HG02678 (cell line): Measurements from ENCODE around the gene UBE3C.

Experiments used
- ATAC-seq: cut with Tn5 transposase; IDR thresholded peaks from one replicate; pipeline ENCODE4 v1.9.1; 2021; ENCODE audit warnings: mild to moderate bottlenecking, moderate library complexity; ENCODE audit not compliant: unreplicated experiment

Gene UBE3C

DNA sequence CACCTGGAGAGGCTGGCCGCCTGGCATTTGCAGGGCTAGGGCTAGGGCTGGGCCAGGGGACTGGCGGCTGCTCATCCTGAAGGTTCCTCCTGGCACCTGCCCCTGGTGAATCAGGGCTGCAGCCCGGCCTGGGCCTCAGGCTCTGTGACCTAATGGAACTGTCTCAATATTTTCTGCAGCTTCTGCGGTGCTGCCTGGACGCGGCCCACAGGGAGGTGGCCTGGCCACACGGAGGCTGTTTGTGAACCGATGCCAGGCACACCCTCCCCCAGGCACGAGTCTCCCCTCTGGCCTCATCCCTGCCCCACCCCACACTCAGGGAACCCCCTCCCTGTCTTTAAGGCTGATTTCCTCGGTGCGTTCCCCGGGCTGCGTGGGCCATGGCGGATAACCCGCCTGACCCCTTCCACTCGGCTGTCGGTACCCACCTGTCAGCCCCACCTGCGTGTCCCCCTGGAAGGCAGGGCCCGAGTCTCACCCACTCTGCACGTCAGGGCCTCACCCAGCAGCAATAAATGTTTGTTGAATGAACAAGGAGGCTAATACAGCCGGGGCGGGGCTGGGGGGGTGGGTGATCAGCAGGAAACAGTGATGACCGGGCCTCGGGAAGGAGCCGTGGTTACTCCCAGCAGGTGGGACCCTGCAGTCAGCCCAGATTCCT is 143.5 kb downstream of the UBE3C start:
- ATAC-seq = no peak

DNA sequence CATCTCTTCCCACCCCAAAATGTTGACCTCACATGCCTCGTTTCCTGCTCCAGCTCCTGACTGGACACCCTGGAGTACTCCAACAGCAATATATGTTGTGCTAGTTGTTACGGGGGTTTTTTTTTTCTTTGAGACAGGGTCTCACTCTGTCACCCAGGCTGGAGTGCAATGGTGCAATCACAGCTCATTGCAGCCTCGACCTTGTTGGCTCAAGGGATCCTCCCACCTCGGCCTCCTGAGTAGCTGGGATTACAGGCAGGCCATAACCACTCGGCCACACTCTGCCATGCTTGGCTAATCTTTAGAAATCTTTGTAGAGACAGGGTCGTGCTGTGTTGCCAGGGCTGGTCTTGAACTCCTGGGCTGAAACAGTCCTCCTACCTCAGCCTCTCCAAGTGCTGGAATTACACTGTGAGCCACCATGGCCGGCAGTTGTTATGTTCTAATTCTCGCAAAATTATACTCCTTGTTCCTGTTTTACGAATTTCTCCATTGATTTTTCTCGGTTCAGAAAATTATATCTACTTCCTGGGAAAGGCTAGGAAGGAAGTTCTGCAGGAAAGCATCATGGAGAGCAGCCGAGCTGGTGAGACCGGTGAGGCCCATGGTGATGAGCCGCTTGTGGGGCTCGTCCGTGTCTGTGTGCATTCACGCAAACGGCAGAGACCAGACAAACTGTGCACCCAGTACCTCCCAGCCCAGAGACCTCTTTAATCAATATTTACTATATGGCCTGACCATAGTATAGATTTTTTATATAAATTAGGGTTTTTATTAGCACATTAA is 145.7 kb downstream of the UBE3C start:
- ATAC-seq = no peak

DNA sequence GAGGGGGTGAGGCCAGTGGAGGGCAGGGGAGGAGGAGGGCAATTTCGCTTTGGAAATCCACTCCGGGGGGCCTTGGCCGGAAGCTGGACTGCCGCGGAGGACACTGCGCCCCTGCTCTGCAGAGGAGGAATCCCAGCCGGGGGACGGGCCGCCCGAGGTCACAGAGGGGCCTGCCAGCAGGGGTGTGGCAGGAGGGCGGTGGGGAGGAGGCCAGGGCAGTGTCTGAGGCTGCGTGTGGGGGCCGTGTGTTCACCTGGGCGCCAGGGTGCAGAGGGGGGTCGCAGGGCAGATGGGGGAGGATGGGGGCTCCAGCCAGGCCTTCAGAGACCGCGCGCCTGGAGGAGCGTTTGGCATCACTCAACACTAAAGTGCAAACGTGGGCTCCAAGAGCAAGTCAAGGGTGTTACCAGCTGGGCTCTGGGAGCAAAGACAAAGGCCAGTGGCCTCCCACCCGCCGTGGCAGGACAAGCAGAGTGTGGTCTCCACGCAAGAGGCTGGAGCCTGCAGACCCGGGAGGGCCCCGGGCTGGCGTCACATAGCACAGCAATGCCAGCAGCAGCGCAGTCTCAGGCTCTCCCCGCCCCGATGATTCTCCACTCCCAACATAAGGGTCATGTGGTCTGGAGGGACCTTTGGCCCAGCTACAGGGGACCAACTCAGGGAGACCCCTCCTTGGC is 152.8 kb downstream of the UBE3C start:
- no peak for ATAC-seq

GRCh38 chr7:157292258-157292657 is 153.5 kb downstream of the UBE3C start:
- ATAC-seq = no peak

DNA sequence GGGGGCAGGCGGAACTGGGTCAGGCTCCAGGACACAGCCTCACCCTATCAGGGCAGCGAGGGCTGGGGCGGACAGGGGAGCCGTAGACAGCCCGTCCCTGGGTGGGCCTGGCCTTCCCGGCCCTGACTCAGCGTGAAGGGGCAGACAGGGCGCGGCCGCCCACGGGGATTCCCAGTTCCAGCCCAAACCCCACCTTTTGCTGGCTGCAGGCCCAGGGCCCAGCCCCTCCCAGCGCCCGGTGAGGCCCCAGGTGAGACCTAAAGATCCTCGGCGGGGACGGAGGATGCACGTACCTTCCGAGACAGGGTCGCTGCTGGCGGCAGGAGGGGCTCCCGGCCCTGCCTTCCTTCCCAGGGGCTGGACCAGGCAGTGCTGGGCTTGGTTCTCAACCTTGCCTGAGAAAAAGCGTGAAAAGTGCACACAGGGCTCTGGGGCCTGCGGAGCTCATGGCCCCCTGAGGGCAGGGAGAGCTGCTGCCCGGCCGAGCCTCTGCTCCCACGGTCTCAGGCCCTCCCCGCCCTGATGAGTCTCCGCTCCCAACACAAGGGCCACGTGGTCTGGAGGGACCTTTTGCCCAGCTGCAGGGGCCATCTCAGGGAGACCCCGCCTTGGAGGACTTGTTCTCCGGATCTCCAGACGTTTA is 154.2 kb downstream of the UBE3C start:
- no peak for ATAC-seq

DNA sequence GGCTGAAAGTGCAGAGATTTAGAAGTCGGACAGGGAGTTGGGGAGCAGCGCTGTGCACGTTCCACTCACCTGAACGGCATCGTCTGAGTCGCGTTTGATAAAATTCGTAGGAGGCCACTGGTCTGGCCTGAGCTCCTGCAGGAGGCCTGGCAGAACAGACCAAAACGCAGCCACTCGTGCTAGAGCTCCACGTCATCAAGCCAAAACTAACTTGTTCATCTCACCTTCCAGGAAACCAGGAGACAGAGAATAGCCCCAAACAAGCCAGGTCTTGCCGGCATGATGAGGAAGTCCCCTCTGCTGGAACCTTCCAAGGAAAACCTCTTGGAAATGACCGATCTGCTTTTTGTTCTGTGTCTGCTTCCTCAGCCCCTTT is 154.7 kb downstream of the UBE3C start:
- ATAC-seq = no peak

DNA sequence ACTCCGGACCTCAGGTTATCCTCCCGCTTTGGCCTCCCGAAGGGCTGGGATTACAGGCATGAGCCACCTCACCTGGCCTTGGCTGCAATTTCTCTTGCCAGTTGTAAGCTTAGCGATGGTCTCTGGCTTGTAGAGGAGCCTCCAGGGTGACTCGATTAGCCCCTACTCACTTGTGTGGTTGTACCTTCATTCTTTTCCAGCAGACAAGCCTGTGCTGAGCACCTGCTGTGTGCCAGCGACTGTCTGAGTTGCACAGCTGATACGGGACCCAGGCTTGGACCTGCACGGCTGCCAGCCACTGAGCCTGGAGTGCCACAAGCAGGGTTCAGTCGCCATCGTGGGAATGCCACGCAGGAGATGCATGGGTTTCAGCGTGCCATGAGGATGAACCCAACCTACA is 156.0 kb downstream of the UBE3C start:
- ATAC-seq = no peak

DNA sequence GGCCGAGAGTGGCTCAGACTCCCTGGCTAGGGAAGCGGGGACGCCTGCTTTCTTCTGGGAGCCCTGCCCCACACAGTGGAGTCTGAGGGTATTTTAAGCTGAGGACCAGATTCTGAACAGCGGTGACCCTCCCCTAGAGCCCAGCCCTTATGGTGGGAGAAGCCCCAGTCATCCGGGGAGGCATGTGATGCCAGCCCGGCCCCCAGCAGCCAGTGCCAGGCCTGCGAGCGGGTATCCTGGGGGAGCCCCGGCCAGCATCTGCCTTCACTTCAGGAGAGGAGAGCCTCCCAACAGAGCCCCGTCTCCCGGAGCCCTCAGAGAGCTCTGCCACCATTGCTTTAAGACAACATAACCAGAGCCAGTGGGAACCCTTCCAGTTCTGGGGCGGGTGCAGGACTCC is 156.6 kb downstream of the UBE3C start:
- ATAC-seq = no peak

- no peak for ATAC-seq
Observed at GRCh38 chr7:157297185-157297584, 158.5 kb downstream of the UBE3C start.

- ATAC-seq = no peak
Observed at GRCh38 chr7:157299317-157299612, 160.5 kb downstream of the UBE3C start.

DNA sequence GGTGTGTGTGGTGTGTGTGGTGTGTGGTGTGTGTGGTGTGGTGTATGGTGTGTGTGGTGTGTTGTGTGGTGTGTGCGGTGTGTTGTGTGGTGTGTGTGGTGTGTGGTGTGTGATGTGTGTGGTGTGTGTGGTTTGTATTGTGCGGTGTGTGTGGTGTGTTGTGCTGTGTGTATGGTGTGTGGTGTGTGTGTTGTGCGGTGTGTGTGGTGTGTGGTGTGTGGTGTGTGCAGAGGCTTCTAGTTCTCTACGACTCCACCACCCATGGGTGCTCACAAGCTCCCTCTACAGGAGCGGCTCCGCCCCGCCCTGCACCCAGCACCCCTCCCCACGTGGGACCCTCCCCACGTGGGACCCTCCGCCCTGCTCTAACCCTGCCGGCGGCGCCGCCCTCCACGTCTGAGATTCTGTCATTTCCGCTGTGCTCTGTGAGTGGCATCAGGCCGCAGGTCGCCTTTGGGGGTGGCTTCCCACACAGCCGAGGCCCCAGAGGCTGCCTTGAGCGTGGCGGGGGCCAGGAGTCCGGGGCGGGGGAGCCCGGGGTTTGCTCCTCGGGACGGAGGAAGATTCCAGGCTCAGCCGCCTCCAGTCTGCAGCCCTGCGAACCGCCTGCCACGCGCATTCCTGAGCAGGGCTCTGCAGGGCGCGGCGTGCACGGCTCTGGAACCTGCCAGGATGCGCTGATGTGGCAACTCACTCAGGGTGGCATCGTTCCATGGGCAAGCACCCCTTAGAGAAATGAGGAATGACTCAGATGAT is 161.1 kb downstream of the UBE3C start:
- ATAC-seq = no peak

DNA sequence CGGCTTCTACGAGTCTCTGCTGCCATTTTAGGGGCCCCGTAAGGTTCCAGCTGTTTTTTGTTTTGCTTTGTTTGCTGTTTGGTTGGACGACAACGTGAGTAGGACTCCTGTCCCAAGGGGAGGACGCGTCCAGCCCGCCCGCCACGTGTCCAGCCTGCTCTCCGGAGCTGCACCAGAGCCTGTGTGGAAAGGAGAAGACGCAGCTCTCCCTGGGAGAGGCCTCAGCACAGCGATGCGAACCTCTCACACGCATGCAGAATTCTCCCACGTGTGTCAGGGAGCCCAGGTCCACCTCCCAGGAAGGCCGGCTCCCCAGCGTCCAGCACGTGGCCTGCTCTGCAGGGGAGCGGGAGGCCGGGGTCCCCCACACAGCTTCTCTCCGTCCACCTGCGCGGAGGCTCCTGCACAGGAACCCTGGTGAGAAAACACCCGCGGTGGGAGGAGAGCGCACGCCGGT is 161.7 kb downstream of the UBE3C start:
- no peak for ATAC-seq

DNA sequence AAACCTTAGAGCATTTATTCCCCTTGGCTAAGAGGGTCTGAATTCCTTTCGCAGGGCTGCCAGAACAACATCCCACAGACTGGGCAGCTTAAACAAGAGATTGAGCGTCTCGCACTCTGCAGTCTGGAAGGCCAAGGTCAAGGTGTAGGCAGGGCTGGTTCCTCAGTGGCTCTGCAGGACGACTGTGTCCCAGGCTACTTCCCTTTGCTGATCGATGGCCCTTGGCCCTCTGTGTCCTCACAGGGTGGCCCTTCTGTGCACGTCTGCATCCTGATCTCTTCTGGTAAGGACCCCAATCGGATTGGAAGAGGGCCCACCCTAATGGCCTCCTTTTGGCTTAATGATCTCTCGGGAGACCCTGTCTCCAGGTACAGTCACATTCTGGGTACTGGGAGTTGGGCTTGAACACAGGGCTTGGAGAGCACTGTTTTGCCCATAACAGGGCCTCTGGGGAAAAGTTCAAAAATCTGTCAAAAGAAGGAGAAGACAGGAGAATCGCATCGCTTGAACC is 162.9 kb downstream of the UBE3C start:
- ATAC-seq = no peak

- ATAC-seq = no peak
Observed at GRCh38 chr7:157306846-157307838, 168.4 kb downstream of the UBE3C start.

DNA sequence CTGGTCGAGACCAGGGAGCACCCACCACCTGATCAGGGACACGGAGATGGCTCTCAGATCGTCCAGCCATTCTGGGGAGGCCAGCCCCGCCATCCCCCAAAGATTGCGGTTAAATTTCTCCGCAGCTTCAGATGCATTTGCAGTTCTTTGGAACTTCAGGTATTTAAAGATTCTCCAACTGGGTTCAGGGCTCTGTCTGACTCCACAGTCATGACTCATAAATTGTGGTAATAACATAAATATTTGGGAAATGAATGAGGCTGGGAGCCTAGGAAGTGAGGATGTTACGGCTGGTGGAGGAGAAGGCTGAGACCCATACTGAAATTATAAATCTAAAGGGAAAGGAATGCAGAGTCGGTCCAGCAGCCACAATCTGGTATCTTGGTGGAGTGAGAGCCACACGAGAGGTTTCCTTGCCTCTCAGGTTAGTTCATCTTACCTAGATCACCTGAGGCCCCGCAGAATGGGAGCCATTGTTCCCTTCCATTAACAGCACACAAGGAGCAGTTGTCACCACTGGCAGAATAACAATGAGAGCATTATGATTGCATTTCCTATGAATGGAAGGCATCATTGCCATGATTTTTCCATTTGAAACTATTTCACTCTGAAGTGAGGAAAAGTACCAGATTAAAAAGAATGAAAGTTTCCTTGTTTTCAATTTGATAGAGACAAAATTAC is 171.4 kb downstream of the UBE3C start:
- ATAC-seq = no peak

DNA sequence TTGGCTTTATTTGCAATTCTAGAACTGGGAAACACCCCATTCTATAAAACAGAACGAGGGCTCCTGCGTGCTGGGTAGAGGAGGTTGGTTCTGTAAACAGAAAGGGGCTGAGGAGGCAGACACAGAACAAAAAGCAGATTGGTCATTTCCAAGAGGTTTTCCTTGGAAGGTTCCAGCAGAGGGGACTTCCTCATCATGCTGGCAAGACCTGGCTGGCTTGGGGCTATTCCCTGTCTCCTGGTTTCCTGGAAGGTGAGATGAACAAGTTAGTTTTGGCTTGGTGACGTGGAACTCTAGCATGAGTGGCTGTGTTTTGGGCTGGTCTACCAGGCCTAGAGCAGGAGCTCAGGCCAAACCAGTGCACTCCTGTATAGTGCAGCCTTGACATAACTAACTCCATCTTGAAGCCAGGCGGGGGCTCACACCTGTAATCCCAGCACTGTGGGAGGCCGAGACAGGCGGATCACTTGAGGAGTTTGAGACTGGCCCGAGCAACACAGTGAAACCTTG is 172.0 kb downstream of the UBE3C start:
- no peak for ATAC-seq

- no peak for ATAC-seq
Observed at GRCh38 chr7:157312941-157313340, 174.2 kb downstream of the UBE3C start.

DNA sequence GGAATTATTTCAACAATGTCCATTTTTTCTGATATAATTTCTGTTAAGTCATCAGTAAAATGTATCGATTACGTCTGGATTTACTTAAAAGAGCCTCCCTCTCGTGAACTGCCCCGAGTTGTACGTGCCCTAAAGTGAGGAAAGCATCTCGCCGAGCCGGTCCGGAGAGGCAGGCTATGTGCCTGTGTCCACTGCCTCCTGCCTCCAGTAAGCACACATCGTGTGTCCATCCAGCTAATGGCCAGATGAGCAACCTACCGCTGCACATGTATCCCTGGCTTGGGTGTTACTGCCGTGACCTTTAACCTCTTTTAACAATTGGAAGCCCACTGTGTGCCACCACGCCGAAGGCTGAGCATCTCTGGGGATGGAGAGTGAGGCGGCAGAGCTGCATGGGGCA is 174.9 kb downstream of the UBE3C start:
- ATAC-seq = no peak
